Mesenchymal stem cell (in vitro differentiated cells and primary cell): ENCODE results near the gene PFKFB3.
A peak's percentile ranks its signal among the peaks of the same experiment; 100 is the strongest.

Experiments used
- DNase-seq: peaks from one replicate; pipeline ENCODE4 v3.0.0-alpha.2; 2013
- H2AFZ ChIP-seq: one replicate; pipeline ENCODE4 v1.6.1; 2013; ENCODE audit warnings: low read depth, mild to moderate bottlenecking, control low read depth, inconsistent platforms, low read length, moderate library complexity
- H2AK5ac ChIP-seq: 2 replicates; pipeline ENCODE4 v1.6.1; 2013; ENCODE audit warnings: low read length, moderate library complexity, mild to moderate bottlenecking, inconsistent platforms; ENCODE audit not compliant: severe bottlenecking
- H2BK120ac ChIP-seq: one replicate; pipeline ENCODE4 v1.6.1; 2013; ENCODE audit warnings: low read depth, mild to moderate bottlenecking, inconsistent platforms, low read length, moderate library complexity
- H2BK12ac ChIP-seq, 2 experiments: one replicate each; pipeline ENCODE4 v1.6.1; 2013; ENCODE audit warnings: inconsistent platforms in 2 of 2, low read length in 2 of 2, mild to moderate bottlenecking in 2 of 2, moderate library complexity in 2 of 2, control low read depth in 1 of 2
- H2BK15ac ChIP-seq: one replicate; pipeline ENCODE4 v1.6.1; 2013; ENCODE audit warnings: mild to moderate bottlenecking, low read depth, inconsistent platforms; ENCODE audit not compliant: poor library complexity, severe bottlenecking
- H2BK5ac ChIP-seq: 2 replicates; pipeline ENCODE4 v1.6.1; 2013; ENCODE audit warnings: low read depth, mild to moderate bottlenecking, low read length, control low read depth, inconsistent platforms; ENCODE audit not compliant: poor library complexity, severe bottlenecking
- H3K14ac ChIP-seq, 2 experiments: one replicate each; pipeline ENCODE4 v1.6.1; 2013; ENCODE audit warnings: inconsistent platforms in 2 of 2, low read length in 2 of 2, control low read depth in 1 of 2, mild to moderate bottlenecking in 1 of 2, moderate library complexity in 1 of 2
- H3K18ac ChIP-seq, 2 experiments: one replicate each; pipeline ENCODE4 v1.6.1; 2013; ENCODE audit warnings: inconsistent platforms in 2 of 2, low read length in 2 of 2, control low read depth in 1 of 2, low read depth in 1 of 2, mild to moderate bottlenecking in 1 of 2
- H3K23ac ChIP-seq, 2 experiments: one replicate each; pipeline ENCODE4 v1.6.1; 2013; ENCODE audit warnings: inconsistent platforms in 2 of 2, low read length in 2 of 2, mild to moderate bottlenecking in 2 of 2, moderate library complexity in 2 of 2, control low read depth in 1 of 2
- H3K27ac ChIP-seq: 2 replicates; pipeline ENCODE4 v1.5.1; 2013; ENCODE audit warnings: mild to moderate bottlenecking, moderate library complexity, low read length, control low read depth, inconsistent platforms; ENCODE audit not compliant: poor library complexity, severe bottlenecking
- H3K27me3 ChIP-seq, 2 experiments: 2 replicates each; pipeline versions ENCODE4 v1.6.1 to v1.7.0; 2013; ENCODE audit warnings: low read length in 2 of 2, mild to moderate bottlenecking in 2 of 2, moderate library complexity in 2 of 2, control low read depth in 1 of 2, inconsistent platforms in 1 of 2; ENCODE audit not compliant: control insufficient read depth in 1 of 2, insufficient read depth in 1 of 2
- H3K36me3 ChIP-seq, 2 experiments: 2 replicates each; pipeline versions ENCODE4 v1.6.1 to v1.7.0; 2013; ENCODE audit warnings: low read length in 2 of 2, control low read depth in 1 of 2, inconsistent platforms in 1 of 2, low read depth in 1 of 2, mild to moderate bottlenecking in 1 of 2; ENCODE audit not compliant: insufficient read depth in 2 of 2, control insufficient read depth in 1 of 2
- H3K4ac ChIP-seq, 2 experiments: one replicate each; pipeline ENCODE4 v1.6.1; 2013; ENCODE audit warnings: inconsistent platforms in 2 of 2, low read length in 2 of 2, mild to moderate bottlenecking in 2 of 2, moderate library complexity in 2 of 2, control low read depth in 1 of 2, low read depth in 1 of 2
- H3K4me1 ChIP-seq: 2 replicates; pipeline ENCODE4 v1.6.1; 2013; ENCODE audit warnings: low read depth, low read length, control low read depth; ENCODE audit not compliant: control insufficient read depth, insufficient read depth
- H3K4me2 ChIP-seq: 2 replicates; pipeline ENCODE4 v1.6.1; 2013; ENCODE audit warnings: low read length, mild to moderate bottlenecking, inconsistent platforms; ENCODE audit not compliant: poor library complexity, severe bottlenecking
- H3K4me3 ChIP-seq, 2 experiments: 2 replicates each; pipeline versions ENCODE4 v1.5.1 to v1.7.0; 2013; ENCODE audit warnings: low read length in 2 of 2, mild to moderate bottlenecking in 2 of 2, control low read depth in 1 of 2, low read depth in 1 of 2; ENCODE audit not compliant: insufficient read depth in 1 of 2
- H3K79me1 ChIP-seq: replicated peaks from 2 replicates; pipeline ENCODE4 v1.6.1; 2013; ENCODE audit warnings: mild to moderate bottlenecking, control low read depth, low read length, inconsistent platforms; ENCODE audit not compliant: poor library complexity, severe bottlenecking
- H3K9ac ChIP-seq: 2 replicates; pipeline ENCODE4 v1.7.0; 2013; ENCODE audit warnings: mild to moderate bottlenecking, low read length, moderate library complexity
- H3K9me3 ChIP-seq: 2 replicates; pipeline ENCODE4 v1.7.0; 2013; ENCODE audit warnings: mild to moderate bottlenecking, low read length; ENCODE audit not compliant: control insufficient read depth
- H4K8ac ChIP-seq: one replicate; pipeline ENCODE4 v1.6.1; 2013; ENCODE audit warnings: inconsistent platforms, mild to moderate bottlenecking, low read length, moderate library complexity
- H4K91ac ChIP-seq: one replicate; pipeline ENCODE4 v1.6.1; 2013; ENCODE audit warnings: mild to moderate bottlenecking, low read length, inconsistent platforms
- WGBS: methylation state at CpG from one replicate; pipeline ENCODE4 v1.1.7; 2013; ENCODE audit warnings: mixed read lengths; 5-methylcytosine and 5-hydroxymethylcytosine counted together

PFKFB3 gene

DNA sequence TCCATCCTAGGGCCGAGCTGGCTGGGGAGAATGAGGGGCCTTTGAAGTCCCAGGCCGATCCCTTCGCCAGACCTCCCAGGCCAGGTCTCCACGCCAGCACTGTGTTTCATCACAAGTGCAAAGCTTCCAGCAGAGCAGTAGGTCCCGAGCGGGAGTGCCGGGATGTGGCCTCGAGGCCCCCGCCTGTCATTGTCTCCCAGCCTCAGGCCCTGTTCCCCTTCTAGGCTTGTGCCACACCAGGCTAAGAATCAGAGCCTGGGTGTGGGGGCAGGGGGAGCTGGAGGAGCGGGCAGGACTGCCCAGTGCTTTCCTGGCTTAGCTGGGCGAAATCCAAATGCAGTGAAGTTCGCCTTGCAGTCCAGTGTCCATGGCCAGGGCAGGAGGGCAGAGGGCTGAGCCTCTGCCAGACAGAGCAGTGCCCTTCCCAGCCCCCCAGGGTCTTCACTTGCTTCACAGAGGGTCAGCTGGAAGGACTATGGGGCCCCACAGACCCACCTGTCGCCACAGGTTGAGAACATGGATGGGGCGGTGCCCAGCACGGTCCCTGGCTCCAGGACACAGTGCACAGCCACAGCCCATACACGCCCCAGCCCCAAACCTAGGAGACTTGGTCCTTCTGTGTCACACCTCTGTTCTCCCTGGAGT lies 20.2 kb upstream of the PFKFB3 start:
- Histone ChIP-seq H3K9ac (no peak overlapping the region), H2BK12ac (peak overlapping the region in 1 of 2 experiments; percentile 7), H3K14ac (no peak overlapping the region), H3K9me3 (no peaks in the 10 kb centered on the region), H2BK5ac (no peak overlapping the region), H3K79me1 (peaks cover 33% of the 10 kb centered on the region), H3K4me3 (no peak overlapping the region), H3K4me1 (peaks cover 5% of the 10 kb centered on the region), H4K91ac (no peak overlapping the region), H3K23ac (no peak overlapping the region), H2AFZ (no peak overlapping the region), H3K18ac (peak overlapping the region in 1 of 2 experiments; percentile 41), H3K27me3 (peaks cover 0 to 8% of the 10 kb centered on the region in 2 experiments), H3K27ac (no peak overlapping the region), H4K8ac (no peak overlapping the region), H3K4me2 (no peak overlapping the region), H2BK15ac (peak overlapping the region; percentile 19), H3K4ac (no peak overlapping the region), H2BK120ac (no peak overlapping the region), H2AK5ac (no peak overlapping the region), H3K36me3 (peaks cover 0 to 7% of the 10 kb centered on the region in 2 experiments)
- no peak for DNase-seq
- 74% methylated on average over 16 of the region's 16 CpGs for WGBS

GRCh38 chr10:6185039-6185716 lies 17.6 kb upstream of the PFKFB3 start:
- Histone ChIP-seq H3K27me3 (no peaks in the 10 kb centered on the region), H3K4me3 (no peak overlapping the region), H3K4ac (peak overlapping the region in 1 of 2 experiments; percentile 51), H2AK5ac (peak overlapping the region; percentile 69), H3K79me1 (peaks cover 16% of the 10 kb centered on the region), H2BK5ac (no peak overlapping the region), H2BK120ac (no peak overlapping the region), H3K14ac (no peak overlapping the region), H2AFZ (no peak overlapping the region), H3K4me1 (peaks cover 2% of the 10 kb centered on the region), H4K91ac (no peak overlapping the region), H3K27ac (no peak overlapping the region), H3K36me3 (peaks cover 0 to 3% of the 10 kb centered on the region in 2 experiments), H3K23ac (no peak overlapping the region), H3K9ac (no peak overlapping the region), H2BK12ac (peak overlapping the region in 1 of 2 experiments; percentile 23), H3K18ac (peak overlapping the region in 1 of 2 experiments; percentile 62), H3K4me2 (no peak overlapping the region), H2BK15ac (peak overlapping the region; percentile 93), H4K8ac (peak overlapping the region; percentile 28), H3K9me3 (no peaks in the 10 kb centered on the region)
- no peak for DNase-seq
- 91% methylated on average over 16 of the region's 18 CpGs for WGBS

- Histone ChIP-seq H3K23ac (no peak overlapping the region), H3K4me2 (no peak overlapping the region), H3K9ac (no peak overlapping the region), H3K27ac (no peak overlapping the region), H3K27me3 (no peaks in the 10 kb centered on the region), H3K79me1 (peaks cover 25% of the 10 kb centered on the region), H3K14ac (no peak overlapping the region), H3K4me3 (no peak overlapping the region), H3K36me3 (peaks cover 0 to 6% of the 10 kb centered on the region in 2 experiments), H2BK12ac (peak overlapping the region in 1 of 2 experiments; percentile 88), H3K18ac (no peak overlapping the region), H2BK120ac (no peak overlapping the region), H3K4ac (no peak overlapping the region), H4K91ac (peak overlapping the region; percentile 75), H2AK5ac (no peak overlapping the region), H3K4me1 (peaks cover 2% of the 10 kb centered on the region), H3K9me3 (no peaks in the 10 kb centered on the region), H4K8ac (peak overlapping the region; percentile 28), H2BK5ac (no peak overlapping the region), H2AFZ (no peak overlapping the region), H2BK15ac (peak overlapping the region; percentile 48)
- 95% methylated on average over 9 of the region's 9 CpGs for WGBS
- no peak for DNase-seq
These were observed 15.9 kb upstream of the PFKFB3 start for GRCh38 chr10:6186894-6187256.

- H3K4me1 ChIP-seq: peaks cover 2% of the 10 kb centered on the region
- no peak overlapping the region for H2BK120ac ChIP-seq
- no peak overlapping the region for H2AK5ac ChIP-seq
- WGBS: 98% methylated on average over 6 of the region's 6 CpGs
- no peak overlapping the region for H4K8ac ChIP-seq
- no peak overlapping the region for H2BK5ac ChIP-seq
- H3K4me2 ChIP-seq: no peak overlapping the region
- H3K36me3 ChIP-seq: peaks cover 0 to 6% of the 10 kb centered on the region in 2 experiments
- H3K27ac ChIP-seq: no peak overlapping the region
- H3K14ac ChIP-seq: no peak overlapping the region
- H3K18ac ChIP-seq: no peak overlapping the region
- no peaks in the 10 kb centered on the region for H3K9me3 ChIP-seq
- no peak for DNase-seq
- H2BK12ac ChIP-seq: no peak overlapping the region
- no peak overlapping the region for H4K91ac ChIP-seq
- no peak overlapping the region for H2AFZ ChIP-seq
- H3K4ac ChIP-seq: no peak overlapping the region
- no peak overlapping the region for H2BK15ac ChIP-seq
- H3K9ac ChIP-seq: no peak overlapping the region
- H3K4me3 ChIP-seq: no peak overlapping the region
- no peaks in the 10 kb centered on the region for H3K27me3 ChIP-seq
- H3K23ac ChIP-seq: no peak overlapping the region
- H3K79me1 ChIP-seq: peaks cover 22% of the 10 kb centered on the region
These were observed 15.5 kb upstream of the PFKFB3 start for GRCh38 chr10:6187278-6187677.
